HepG2 (cell line): ENCODE measurements around the gene CCDC142. TPM values are rescaled to one million over a fixed set of nuclear protein-coding genes. Genes with fewer than 3 reads are reported as not detected.

ENCODE experiments used
- BORCS8-MEF2B ChIP-seq: sonication (generic); formaldehyde crosslinking; IDR thresholded peaks from 2 replicates; pipeline ENCODE4 v1.8.0; 2022; ENCODE audit warnings: mild to moderate bottlenecking, missing genetic modification reagents
- CCDC6 ChIP-seq: sonication (generic); formaldehyde crosslinking; IDR thresholded peaks from 2 replicates; pipeline ENCODE4 v1.8.1; 2022; ENCODE audit warnings: mild to moderate bottlenecking, missing genetic modification reagents, moderate library complexity
- ETV5 ChIP-seq: IDR thresholded peaks from 2 replicates; pipeline ENCODE4 v1.6.1; 2018; ENCODE audit warnings: missing biosample characterization, missing genetic modification reagents, inconsistent platforms, borderline replicate concordance
- FOXM1 ChIP-seq: sonication (generic); formaldehyde crosslinking; IDR thresholded peaks from 2 replicates; pipeline ENCODE4 v1.5.0; 2020; ENCODE audit warnings: missing genetic modification reagents
- HNF4G ChIP-seq, 2 experiments: sonication (generic) in 1 of 2; formaldehyde crosslinking in 1 of 2; IDR thresholded peaks; 2 replicates each; pipeline versions ENCODE4 v1.4.0 to v1.6.1; 2011 to 2020; ENCODE audit warnings: borderline replicate concordance in 2 of 2, low read depth in 2 of 2, mild to moderate bottlenecking in 2 of 2, low read length in 1 of 2, missing genetic modification reagents in 1 of 2, moderate library complexity in 1 of 2
- KDM4B ChIP-seq: sonication (generic); formaldehyde crosslinking; IDR thresholded peaks from 2 replicates; pipeline ENCODE4 v1.4.0; 2020; ENCODE audit warnings: missing genetic modification reagents
- MAZ ChIP-seq, 2 experiments: sonication (generic) in 1 of 2; formaldehyde crosslinking in 1 of 2; IDR thresholded peaks; 2 replicates each; pipeline versions ENCODE4 v1.5.0 to v1.6.1; 2012 to 2020; ENCODE audit warnings: low read depth in 2 of 2, mild to moderate bottlenecking in 2 of 2, borderline replicate concordance in 1 of 2, improper control_type of control experiment in 1 of 2, low read length in 1 of 2, missing genetic modification reagents in 1 of 2, moderate library complexity in 1 of 2
- PPARG ChIP-seq: conservative IDR thresholded peaks from 2 replicates; pipeline ENCODE4 v1.6.1; 2016; ENCODE audit warnings: missing biosample characterization, missing genetic modification reagents
- RAD51 ChIP-seq: fragments of 450-650 bp; IDR thresholded peaks from 2 replicates; pipeline ENCODE4 v1.6.1; 2016; ENCODE audit warnings: borderline replicate concordance
- SPEN ChIP-seq: sonication (generic); formaldehyde crosslinking; IDR thresholded peaks from 2 replicates; pipeline ENCODE4 v1.5.1; 2020; ENCODE audit warnings: low read depth, mild to moderate bottlenecking, missing genetic modification reagents
- TOPORS ChIP-seq: sonication (generic); formaldehyde crosslinking; IDR thresholded peaks from 2 replicates; pipeline ENCODE4 v1.8.0; 2023; ENCODE audit warnings: mild to moderate bottlenecking, missing genetic modification reagents
- ZKSCAN5 ChIP-seq: sonication (generic); formaldehyde crosslinking; IDR thresholded peaks from 2 replicates; pipeline ENCODE4 v1.5.1; 2020; ENCODE audit warnings: mild to moderate bottlenecking, missing genetic modification reagents
- ZNF253 ChIP-seq: sonication (generic); formaldehyde crosslinking; IDR thresholded peaks from 2 replicates; pipeline ENCODE4 v1.8.0; 2022; ENCODE audit warnings: mild to moderate bottlenecking, missing genetic modification reagents, borderline replicate concordance
- ZNF331 ChIP-seq: sonication (generic); formaldehyde crosslinking; IDR thresholded peaks from 2 replicates; pipeline ENCODE4 v1.4.0; 2020; ENCODE audit warnings: missing genetic modification reagents
- ZNF337 ChIP-seq: sonication (generic); formaldehyde crosslinking; IDR thresholded peaks from 2 replicates; pipeline ENCODE4 v1.5.1; 2020; ENCODE audit warnings: missing genetic modification reagents, low read depth, mild to moderate bottlenecking, borderline replicate concordance
- ZNF501 ChIP-seq: sonication (generic); formaldehyde crosslinking; IDR thresholded peaks from 2 replicates; pipeline ENCODE4 v1.5.1; 2020; ENCODE audit warnings: mild to moderate bottlenecking, moderate library complexity, missing genetic modification reagents
- ZNF644 ChIP-seq: IDR thresholded peaks from 2 replicates; pipeline ENCODE4 v1.6.1; 2016; ENCODE audit warnings: low read depth
- ZNF703 ChIP-seq: sonication (generic); formaldehyde crosslinking; IDR thresholded peaks from 2 replicates; pipeline ENCODE4 v1.5.1; 2020; ENCODE audit warnings: missing genetic modification reagents, mild to moderate bottlenecking, moderate library complexity, borderline replicate concordance
- ZNF713 ChIP-seq: sonication (generic); formaldehyde crosslinking; IDR thresholded peaks from 2 replicates; pipeline ENCODE4 v1.4.0; 2020; ENCODE audit warnings: mild to moderate bottlenecking, missing genetic modification reagents
- ZNF720 ChIP-seq: sonication (generic); formaldehyde crosslinking; IDR thresholded peaks from 2 replicates; pipeline ENCODE4 v1.4.0; 2020; ENCODE audit warnings: missing genetic modification reagents
- ZNF746 ChIP-seq: sonication (generic); formaldehyde crosslinking; IDR thresholded peaks from 2 replicates; pipeline ENCODE4 v1.8.0; 2022; ENCODE audit warnings: mild to moderate bottlenecking, missing genetic modification reagents
- ZNF883 ChIP-seq: sonication (generic); formaldehyde crosslinking; IDR thresholded peaks from 2 replicates; pipeline ENCODE4 v1.5.1; 2020; ENCODE audit warnings: mild to moderate bottlenecking, missing genetic modification reagents; ENCODE audit errors: not compliant biosample characterization
- ZSCAN21 ChIP-seq: sonication (generic); formaldehyde crosslinking; IDR thresholded peaks from 2 replicates; pipeline ENCODE4 v1.8.0; 2022; ENCODE audit warnings: mild to moderate bottlenecking, missing genetic modification reagents, moderate library complexity, borderline replicate concordance
- polyA plus RNA-seq, 8 experiments: library from polyadenylated mRNA; depleted of rRNA in 3 of 8; stranded (reverse) in 7 of 8; unstranded in 1 of 8; fragments of >200 nt; fragmentation: Illumina TruSeq in 4 of 8; extraction: Trizol in 4 of 8; gene quantifications; 2 replicates each; pipeline versions ENCODE4 v1.2.1 to v1.2.3, GENCODE V29; 2011 to 2016; ENCODE audit warnings: low read depth in 4 of 8, missing spikeins in 1 of 8, mixed read lengths in 1 of 8; ENCODE audit not compliant: insufficient read depth in 1 of 8
- total RNA-seq, 5 experiments: library from RNA; depleted of rRNA; stranded (reverse); fragments of >200 nt; fragmentation: Illumina TruSeq; extraction: Trizol; gene quantifications; 2 replicates each; pipeline ENCODE4 v1.2.3, GENCODE V29; 2016; ENCODE audit warnings: low read depth in 1 of 5
- TF ChIP-seq, protein P1 (sequence below): sonication (generic); formaldehyde crosslinking; IDR thresholded peaks from 2 replicates; pipeline ENCODE4 v1.5.1; 2020; ENCODE audit warnings: mild to moderate bottlenecking, missing genetic modification reagents

Gene CCDC142
- total and polyA plus RNA-seq, 2 of the 13 experiments (the other 11 are each of a cell fraction or from before 2014, with no cell fraction given) = 14.7 to 30.4 TPM

DNA sequence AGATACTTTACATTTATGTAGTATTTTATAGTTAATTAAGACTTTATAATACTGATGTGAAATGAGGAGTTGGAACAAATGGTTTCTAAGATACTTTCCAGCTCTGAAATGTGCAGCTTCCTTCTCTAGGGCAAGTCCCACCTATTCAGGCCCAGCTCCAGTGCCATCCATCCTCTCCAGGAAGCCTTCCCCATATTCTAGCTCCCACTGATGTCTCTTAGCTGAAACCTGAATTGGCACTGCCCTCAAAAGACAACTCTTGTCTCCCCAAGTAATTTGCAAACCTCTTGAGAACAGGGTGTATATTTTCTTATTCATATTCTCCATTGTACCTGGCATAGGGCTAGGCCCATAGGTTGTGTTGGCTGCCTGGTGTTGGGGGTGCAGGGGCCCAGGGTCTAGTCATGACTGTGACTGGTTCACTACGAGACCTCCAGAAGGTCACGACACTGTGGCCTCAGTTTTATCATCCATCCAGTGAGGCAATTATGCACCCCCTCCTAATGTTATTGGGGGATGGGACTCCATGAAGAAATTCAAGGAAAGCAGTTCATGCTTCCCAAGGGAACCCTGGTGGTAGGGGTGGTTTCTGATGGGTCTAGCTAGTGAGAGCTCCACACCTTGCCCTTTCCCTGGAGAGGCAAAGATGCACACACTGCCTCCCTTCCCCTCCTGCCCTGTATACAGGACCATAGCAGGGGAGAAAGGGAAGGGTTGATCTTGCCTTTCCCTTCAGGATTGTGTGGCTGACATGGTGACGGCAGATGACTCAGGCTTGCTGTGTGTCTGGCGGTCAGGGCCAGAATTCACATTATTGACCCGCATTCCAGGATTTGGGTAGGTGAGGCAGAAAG is 58.4 kb downstream of the CCDC142 start (continued):
- TF ChIP-seq, protein P1, sequence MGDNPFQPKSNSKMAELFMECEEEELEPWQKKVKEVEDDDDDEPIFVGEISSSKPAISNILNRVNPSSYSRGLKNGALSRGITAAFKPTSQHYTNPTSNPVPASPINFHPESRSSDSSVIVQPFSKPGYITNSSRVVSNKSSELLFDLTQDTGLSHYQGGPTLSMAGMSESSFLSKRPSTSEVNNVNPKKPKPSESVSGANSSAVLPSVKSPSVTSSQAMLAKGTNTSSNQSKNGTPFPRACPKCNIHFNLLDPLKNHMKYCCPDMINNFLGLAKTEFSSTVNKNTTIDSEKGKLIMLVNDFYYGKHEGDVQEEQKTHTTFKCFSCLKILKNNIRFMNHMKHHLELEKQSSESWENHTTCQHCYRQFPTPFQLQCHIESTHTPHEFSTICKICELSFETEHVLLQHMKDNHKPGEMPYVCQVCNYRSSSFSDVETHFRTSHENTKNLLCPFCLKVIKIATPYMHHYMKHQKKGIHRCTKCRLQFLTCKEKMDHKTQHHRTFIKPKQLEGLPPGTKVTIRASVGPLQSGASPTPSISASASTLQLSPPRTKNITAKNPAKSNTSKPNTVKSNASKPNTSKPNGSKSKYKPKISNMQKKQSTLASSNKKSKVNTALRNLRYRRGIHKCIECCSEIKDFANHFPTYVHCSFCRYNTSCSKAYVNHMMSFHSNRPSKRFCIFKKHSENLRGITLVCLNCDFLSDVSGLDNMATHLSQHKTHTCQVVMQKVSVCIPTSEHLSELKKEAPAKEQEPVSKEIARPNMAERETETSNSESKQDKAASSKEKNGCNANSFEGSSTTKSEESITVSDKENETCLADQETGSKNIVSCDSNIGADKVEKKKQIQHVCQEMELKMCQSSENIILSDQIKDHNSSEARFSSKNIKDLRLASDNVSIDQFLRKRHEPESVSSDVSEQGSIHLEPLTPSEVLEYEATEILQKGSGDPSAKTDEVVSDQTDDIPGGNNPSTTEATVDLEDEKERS = no peak
- TF ChIP-seq ZNF337 (CRISPR knock-in tag) (no peak), ETV5 (no peak), ZNF746 (no peak), FOXM1 (CRISPR knock-in tag) (no peak), ZNF501 (CRISPR knock-in tag) (peak; percentile 69), TOPORS (CRISPR knock-in tag) (0 out of 2 replicates have a peak, but pooled peaks have one; percentile 33), ZSCAN21 (CRISPR knock-in tag) (no peak), KDM4B (CRISPR knock-in tag) (no peak), HNF4G (IDR thresholded peaks at IDR 0.05; ENCODE audit: borderline replicate concordance, low read depth, low read length) (no peak), HNF4G (CRISPR knock-in tag; IDR thresholded peaks at IDR 0.05; ENCODE audit: borderline replicate concordance, low read depth) (no peak), BORCS8-MEF2B (CRISPR knock-in tag) (peak; percentile 18; the same call in 1 of the 2 replicates), ZNF703 (CRISPR knock-in tag) (no peak), ZNF720 (no peak), CCDC6 (CRISPR knock-in tag) (peak; percentile 91), ZNF331 (CRISPR knock-in tag) (no peak), ZNF644 (CRISPR knock-in tag) (no peak), ZNF713 (no peak), SPEN (CRISPR knock-in tag) (no peak), PPARG (CRISPR knock-in tag) (no peak), ZNF253 (CRISPR knock-in tag) (0 out of 2 replicates have a peak, but pooled peaks have one; percentile 29), MAZ (IDR thresholded peaks at IDR 0.05; ENCODE audit: borderline replicate concordance, low read depth, low read length) (no peak), MAZ (CRISPR knock-in tag; IDR thresholded peaks at IDR 0.05; ENCODE audit: low read depth) (no peak), ZKSCAN5 (CRISPR knock-in tag) (no peak), ZNF883 (peak; percentile 6), RAD51 (no peak)
